ENCODE data around the gene GIPC3.

The GIPC3 gene

GRCh38 chr19:3638208-3639193 is 53.2 kb downstream of the GIPC3 start:
- DNase-seq (ENCODE audit: low read depth in 2 of 2): no peak

GRCh38 chr19:3639479-3639878 is 54.2 kb downstream of the GIPC3 start:
- DNase-seq (ENCODE audit: low read depth in 2 of 2): no peak

GRCh38 chr19:3641515-3642269 is 56.4 kb downstream of the GIPC3 start:
- no peak for DNase-seq (ENCODE audit: low read depth in 2 of 2)

- no peak for DNase-seq (ENCODE audit: low read depth in 2 of 2)
Measured at GRCh38 chr19:3642296-3642695, 57.0 kb downstream of the GIPC3 start.
